DOHH2 (cell line): Measurements from ENCODE around the gene IL2RA.
A peak's percentile ranks its signal among the peaks of the same experiment; 100 is the strongest.
"Not testable (repeated sequence)": the region's sequence is repeated elsewhere in the genome, so short reads cannot be mapped to it uniquely, and the experiment has no call there.

Experiments used
- H3F3A ChIP-seq: fragments of 200-600 bp; sonication (generic), shearing (Covaris generic); 2 replicates; pipeline ENCODE4 v1.6.0; 2016; ENCODE audit warnings: antibody characterized with exemption, mild to moderate bottlenecking; ENCODE audit not compliant: control insufficient read depth, insufficient read depth
- H3K27ac ChIP-seq: fragments of 200-600 bp; sonication (generic); 2 replicates; pipeline ENCODE4 v1.5.1; 2014; ENCODE audit warnings: low read depth, mild to moderate bottlenecking, low read length, moderate library complexity
- H3K27me3 ChIP-seq: fragments of 200-600 bp; sonication (generic); 2 replicates; pipeline ENCODE4 v1.6.1; 2014; ENCODE audit warnings: mild to moderate bottlenecking, low read length, mixed read lengths; ENCODE audit not compliant: control insufficient read depth
- H3K36me3 ChIP-seq: fragments of 200-600 bp; sonication (generic); 2 replicates; pipeline ENCODE4 v1.6.1; 2014; ENCODE audit warnings: mild to moderate bottlenecking, low read length, moderate library complexity, mixed read lengths; ENCODE audit not compliant: control insufficient read depth
- H3K4me1 ChIP-seq: fragments of 200-600 bp; sonication (generic); 2 replicates; pipeline ENCODE4 v1.6.1; 2014; ENCODE audit warnings: mild to moderate bottlenecking, low read length, mixed read lengths; ENCODE audit not compliant: control insufficient read depth
- H3K4me2 ChIP-seq: fragments of 200-600 bp; sonication (generic); 2 replicates; pipeline ENCODE4 v1.6.0; 2014; ENCODE audit warnings: mild to moderate bottlenecking, low read length, moderate library complexity
- H3K4me3 ChIP-seq: fragments of 200-600 bp; sonication (generic); 2 replicates; pipeline ENCODE4 v1.5.1; 2014; ENCODE audit warnings: mild to moderate bottlenecking, low read length, mixed read lengths
- H3K79me2 ChIP-seq: fragments of 200-600 bp; sonication (generic); 2 replicates; pipeline ENCODE4 v1.6.1; 2014; ENCODE audit warnings: mild to moderate bottlenecking, low read length, mixed read lengths; ENCODE audit not compliant: control insufficient read depth
- H3K9me2 ChIP-seq: fragments of 200-600 bp; sonication (generic); replicated peaks from 2 replicates; pipeline ENCODE4 v1.6.1; 2014; ENCODE audit warnings: mild to moderate bottlenecking, low read length, mixed read lengths; ENCODE audit not compliant: control insufficient read depth
- H3K9me3 ChIP-seq: fragments of 200-600 bp; sonication (generic); 2 replicates; pipeline ENCODE4 v1.6.1; 2014; ENCODE audit warnings: antibody characterized with exemption, low read length, mixed read lengths; ENCODE audit not compliant: control insufficient read depth, insufficient read depth
- H4K20me1 ChIP-seq: fragments of 200-600 bp; sonication (generic); 2 replicates; pipeline ENCODE4 v1.6.0; 2014; ENCODE audit warnings: low read depth, mild to moderate bottlenecking, antibody characterized with exemption, low read length, moderate library complexity; ENCODE audit not compliant: control insufficient read depth, insufficient read depth
- CTCF ChIP-seq: fragments of 200-600 bp; sonication (generic); IDR thresholded peaks from one replicate; pipeline ENCODE4 v1.5.1; 2014; ENCODE audit warnings: antibody characterized with exemption, mild to moderate bottlenecking, low read depth, low read length; ENCODE audit not compliant: poor library complexity, severe bottlenecking
- EZH2phosphoT487 ChIP-seq: fragments of 200-600 bp; sonication (generic); IDR thresholded peaks from 2 replicates; pipeline ENCODE4 v1.6.1; 2017; ENCODE audit warnings: borderline replicate concordance, mild to moderate bottlenecking, antibody characterized with exemption, low read length, moderate library complexity, mixed read lengths

Gene IL2RA

GRCh38 chr10:6044751-6045313 is 17.3 kb downstream of the IL2RA start:
- Histone ChIP-seq H3F3A (0 out of 2 replicates have a peak, but pooled peaks cover 7% of the 10 kb centered on the region), H3K9me3 (no peaks in the 10 kb centered on the region), H3K4me3 (peak overlapping the region; percentile 49), H3K36me3 (no peaks in the 10 kb centered on the region), H3K9me2 (no peaks in the 10 kb centered on the region), H3K27ac (no peak overlapping the region), H3K79me2 (no peaks in the 10 kb centered on the region), H4K20me1 (no peaks in the 10 kb centered on the region), H3K27me3 (peaks cover 17% of the 10 kb centered on the region), H3K4me2 (peak overlapping the region; percentile 66), H3K4me1 (peaks cover 38% of the 10 kb centered on the region)
- TF ChIP-seq CTCF (no peak), EZH2phosphoT487 (no peak)

- no peaks in the 10 kb centered on the region for H3K79me2 ChIP-seq
- no peak overlapping the region; the same call in 1 of the 2 replicates for H3K4me2 ChIP-seq
- no peak overlapping the region for H3K27ac ChIP-seq
- no peak overlapping the region for H3K4me3 ChIP-seq
- no peaks in the 10 kb centered on the region for H3K36me3 ChIP-seq
- no peaks in the 10 kb centered on the region for H4K20me1 ChIP-seq
- 0 out of 2 replicates have a peak, but pooled peaks cover 7% of the 10 kb centered on the region for H3F3A ChIP-seq
- TF ChIP-seq CTCF, result no peak
- TF ChIP-seq EZH2phosphoT487, result no peak
- peaks cover 17% of the 10 kb centered on the region for H3K27me3 ChIP-seq
- no peaks in the 10 kb centered on the region for H3K9me3 ChIP-seq
- peaks cover 36% of the 10 kb centered on the region for H3K4me1 ChIP-seq
- no peaks in the 10 kb centered on the region for H3K9me2 ChIP-seq
Observed at GRCh38 chr10:6044060-6044459, 18.1 kb downstream of the IL2RA start.

GRCh38 chr10:6043377-6043776 is 18.8 kb downstream of the IL2RA start:
- not testable (repeated sequence) for H3K4me3 ChIP-seq, H3K27ac ChIP-seq, H3K36me3 ChIP-seq, H3K9me2 ChIP-seq, H3K9me3 ChIP-seq, H3K4me2 ChIP-seq, H4K20me1 ChIP-seq, H3K79me2 ChIP-seq, H3F3A ChIP-seq
- H3K27me3 ChIP-seq, result peaks cover 17% of the 10 kb centered on the region
- peaks cover 36% of the 10 kb centered on the region for H3K4me1 ChIP-seq

- no peak for TF ChIP-seq EZH2phosphoT487
- no peak for TF ChIP-seq CTCF
- Histone ChIP-seq H3K9me3 (no peaks in the 10 kb centered on the region), H3K79me2 (no peaks in the 10 kb centered on the region), H3K27me3 (peaks cover 5% of the 10 kb centered on the region; the same call in 1 of the 2 replicates), H3K4me3 (no peak overlapping the region), H3F3A (no peaks in the 10 kb centered on the region), H3K27ac (no peak overlapping the region), H3K36me3 (no peaks in the 10 kb centered on the region), H3K4me2 (no peak overlapping the region), H3K9me2 (no peaks in the 10 kb centered on the region), H4K20me1 (no peaks in the 10 kb centered on the region), H3K4me1 (peaks cover 24% of the 10 kb centered on the region)
Observed at GRCh38 chr10:6040205-6040604, 22.0 kb downstream of the IL2RA start.
